Endothelial cell of umbilical vein (primary cell): Measurements from ENCODE around the gene PPIL6. TPM values are rescaled to one million over a fixed set of nuclear protein-coding genes. Genes with fewer than 3 reads are reported as not detected.

Experiments used
- BruUV-seq: library from RNA; stranded (reverse); fragments of 400-500 nt; replicated peaks from 2 replicates; lab custom pipeline; 2021; lab: Mats Ljungman, UMichigan
- CTCF ChIA-PET: fragments of 300-600, 350-600 bp; sonication (Branson Sonifier 250); formaldehyde crosslinking; loops from one replicate; lab custom pipeline; 2021; ENCODE audit warnings: antibody characterized with exemption, inconsistent platforms; lab: Charles Lee
- POLR2A ChIA-PET: fragments of 300-600, 350-600 bp; sonication (Branson Sonifier 250); formaldehyde crosslinking; loops from one replicate; lab custom pipeline; 2021; ENCODE audit warnings: antibody characterized with exemption, inconsistent platforms; lab: Charles Lee
- DNase-seq: peaks from one replicate; pipeline ENCODE4 v3.0.0-alpha.2; 2011; ENCODE audit warnings: low read depth, low spot score
- FAIRE-seq: peaks from 2 replicates; lab custom pipeline; 2011; peaks lifted over from hg19 to GRCh38; lab: Jason Lieb, UNC
- H2AFZ ChIP-seq: 2 replicates; pipeline ENCODE4 v1.6.0; 2012; ENCODE audit warnings: low read depth, low read length, control low read depth, inconsistent platforms
- H3K27ac ChIP-seq: 2 replicates; pipeline ENCODE4 v1.5.1; 2011; ENCODE audit warnings: low read depth, mild to moderate bottlenecking, control low read depth, low read length, moderate library complexity; ENCODE audit not compliant: insufficient read depth
- H3K27me3 ChIP-seq, 2 experiments: 2 replicates each; pipeline versions ENCODE4 v1.6.0 to v1.6.1; 2011; ENCODE audit warnings: low read length in 2 of 2, mixed read lengths in 1 of 2; ENCODE audit not compliant: control insufficient read depth in 2 of 2, insufficient read depth in 2 of 2
- H3K36me3 ChIP-seq, 2 experiments: 2 replicates in 1 of 2; 3 replicates in 1 of 2; pipeline ENCODE4 v1.5.1; 2011; ENCODE audit warnings: low read length in 2 of 2, mild to moderate bottlenecking in 1 of 2, moderate library complexity in 1 of 2; ENCODE audit not compliant: control insufficient read depth in 2 of 2, insufficient read depth in 2 of 2; ENCODE audit errors: extremely low read depth in 1 of 2
- H3K4me1 ChIP-seq: 3 replicates; pipeline ENCODE4 v1.5.1; 2011; ENCODE audit warnings: mild to moderate bottlenecking, low read length; ENCODE audit not compliant: control insufficient read depth, insufficient read depth; ENCODE audit errors: extremely low read depth
- H3K4me2 ChIP-seq: 2 replicates; pipeline ENCODE4 v1.6.1; 2011; ENCODE audit warnings: low read length, control low read depth, mixed read lengths; ENCODE audit not compliant: insufficient read depth
- H3K4me3 ChIP-seq, 3 experiments: fragments of 200-600 bp in 1 of 3; sonication (generic), shearing (Covaris generic) in 1 of 3; replicated peaks in 1 of 3; 2 replicates each; pipeline ENCODE4 v1.5.1; 2011 to 2016; ENCODE audit warnings: control low read depth in 3 of 3, low read length in 3 of 3, mild to moderate bottlenecking in 2 of 3, inconsistent platforms in 1 of 3, low read depth in 1 of 3, moderate library complexity in 1 of 3; ENCODE audit not compliant: insufficient read depth in 1 of 3
- H3K79me2 ChIP-seq: 2 replicates; pipeline ENCODE4 v1.6.0; 2012; ENCODE audit warnings: low read length, inconsistent platforms; ENCODE audit not compliant: control insufficient read depth, insufficient read depth
- H3K9ac ChIP-seq: replicated peaks from 2 replicates; pipeline ENCODE3; 2011; ENCODE audit warnings: low read length, control low read depth; ENCODE audit not compliant: insufficient read depth; ENCODE audit errors: extremely low read depth
- H3K9me1 ChIP-seq: replicated peaks from 3 replicates; pipeline ENCODE4 v1.6.0; 2011; ENCODE audit warnings: mild to moderate bottlenecking, low read length; ENCODE audit not compliant: control insufficient read depth, insufficient read depth; ENCODE audit errors: extremely low read depth
- H3K9me3 ChIP-seq: replicated peaks from 2 replicates; pipeline ENCODE4 v1.5.1; 2012; ENCODE audit warnings: low read length, inconsistent platforms; ENCODE audit not compliant: control insufficient read depth, insufficient read depth
- H4K20me1 ChIP-seq: replicated peaks from 2 replicates; pipeline ENCODE3; 2011; ENCODE audit warnings: mild to moderate bottlenecking, low read length; ENCODE audit not compliant: control insufficient read depth, insufficient read depth; ENCODE audit errors: extremely low read depth
- CTCF ChIP-seq, 2 donors: IDR thresholded peaks; 1 replicate in 1 of 2; 2 replicates in 1 of 2; pipeline ENCODE4 v1.5.1; 2011; ENCODE audit warnings: low read length in 2 of 2, mild to moderate bottlenecking in 2 of 2, moderate library complexity in 2 of 2, control low read depth in 1 of 2, inconsistent platforms in 1 of 2, low read depth in 1 of 2; ENCODE audit not compliant: insufficient read depth in 1 of 2; ENCODE audit errors: extremely low read depth in 1 of 2
- EZH2 ChIP-seq: IDR thresholded peaks from 2 replicates; pipeline ENCODE4 v1.6.1; 2012; ENCODE audit warnings: borderline replicate concordance, low read depth, mild to moderate bottlenecking, moderate library complexity, low read length, inconsistent platforms; ENCODE audit not compliant: severe bottlenecking
- FOS ChIP-seq: IDR thresholded peaks from 2 replicates; pipeline ENCODE4 v1.6.1; 2011; ENCODE audit warnings: mild to moderate bottlenecking, low read length, moderate library complexity, borderline replicate concordance; ENCODE audit not compliant: insufficient read depth
- GATA2 ChIP-seq: IDR thresholded peaks from 2 replicates; pipeline ENCODE4 v1.7.0; 2011; ENCODE audit warnings: low read depth, mild to moderate bottlenecking, moderate library complexity, mixed read lengths, low read length; ENCODE audit not compliant: insufficient read length, insufficient read depth
- JUN ChIP-seq: IDR thresholded peaks from 2 replicates; pipeline ENCODE4 v1.6.1; 2011; ENCODE audit warnings: borderline replicate concordance, low read depth; ENCODE audit not compliant: insufficient read length, insufficient read depth
- MAX ChIP-seq: IDR thresholded peaks from 2 replicates; pipeline ENCODE4 v1.6.1; 2011; ENCODE audit not compliant: insufficient read depth, insufficient read length
- MYC ChIP-seq: IDR thresholded peaks from one replicate; pipeline ENCODE4 v1.6.1; 2011; ENCODE audit warnings: mild to moderate bottlenecking, low read depth, low read length
- POLR2A ChIP-seq: IDR thresholded peaks from 2 replicates; pipeline ENCODE4 v1.6.1; 2012; ENCODE audit warnings: low read depth, mild to moderate bottlenecking, control low read depth, low read length
- POLR2AphosphoS5 ChIP-seq: IDR thresholded peaks from 2 replicates; pipeline ENCODE4 v1.6.1; 2012; ENCODE audit warnings: low read depth, mild to moderate bottlenecking, control low read depth, low read length, moderate library complexity; ENCODE audit not compliant: insufficient read depth
- dilution Hi-C: fragments of 300-500 bp; cut with MboI; formaldehyde crosslinking; loops from one replicate; pipeline ENCODE4 v1.15.0; 2019; ENCODE audit warnings: low sequenced_read_pairs; ENCODE audit not compliant: extremely low pct_ligation_motif_present
- intact Hi-C: fragments of 100-400 bp; cut with micrococcal nuclease; formaldehyde crosslinking; loops from one replicate; pipeline ENCODE4 v1.10.0; 2022
- polyA plus RNA-seq, 4 experiments: library from polyadenylated mRNA; depleted of rRNA in 3 of 4; stranded (reverse) in 3 of 4; unstranded in 1 of 4; fragments of >200 nt; gene quantifications; 2 replicates each; pipeline versions ENCODE4 v1.2.1 to v1.2.3, GENCODE V29; 2011 to 2012; ENCODE audit warnings: missing spikeins in 1 of 4
- total RNA-seq: library from RNA; stranded (reverse); gene quantifications from 2 replicates; pipeline ENCODE4 v1.2.3, GENCODE V29; 2021

The PPIL6 gene
- total and polyA plus RNA-seq, 2 donors (not counting 3 experiments of a cell fraction or from before 2014, with no cell fraction given) = 0.11 to 0.33 TPM

GRCh38 chr6:109485266-109485935, 45.0 kb upstream of the PPIL6 start:
- BruUV-seq = no TSS peak
- H3K9me3 ChIP-seq = no peaks in the 10 kb centered on the region
- H3K4me2 ChIP-seq = no peak overlapping the region
- dilution Hi-C loops = no loop called here
- FAIRE-seq (no peak), DNase-seq (no peak)
- no peak overlapping the region for H3K4me3 ChIP-seq
- no peak overlapping the region for H3K9ac ChIP-seq
- H3K4me1 ChIP-seq = peaks cover 17% of the 10 kb centered on the region
- H3K79me2 ChIP-seq = peaks cover 22% of the 10 kb centered on the region
- intact Hi-C loops = no loop called here
- no peaks in the 10 kb centered on the region for H4K20me1 ChIP-seq
- no peaks in the 10 kb centered on the region for H3K9me1 ChIP-seq
- H3K27me3 ChIP-seq = peaks cover 8 to 13% of the 10 kb centered on the region in 2 experiments
- no peak overlapping the region for H2AFZ ChIP-seq
- ChIA-PET POLR2A (no interaction called here), CTCF (interaction anchor here (1.3 to 2.0 kb wide), 2 partner anchors 9 to 297 kb away, joined by 4 to 5 read pairs; no protein-coding TSS in a partner anchor)
- TF ChIP-seq CTCF (IDR thresholded peaks at IDR 0.05; ENCODE audit: extremely low read depth in 1 of 2, insufficient read depth in 1 of 2, low read depth in 1 of 2, low read length in 2 of 2) (no peak), GATA2 (no peak), EZH2 (no peak), MAX (no peak), POLR2AphosphoS5 (no peak), MYC (no peak), POLR2A (no peak), JUN (no peak), FOS (no peak)
- peaks cover 0 to 3% of the 10 kb centered on the region in 2 experiments for H3K36me3 ChIP-seq
- no peak overlapping the region for H3K27ac ChIP-seq
